GM19438 (cell line): Measurements from ENCODE around the gene SHB.

Source experiments
- ATAC-seq: cut with Tn5 transposase; IDR thresholded peaks from one replicate; pipeline ENCODE4 v1.9.1; 2021; ENCODE audit warnings: low read depth; ENCODE audit not compliant: unreplicated experiment

SHB gene

GRCh38 chr9:37974506-37975173 is 94.4 kb downstream of the SHB start:
- no peak for ATAC-seq

DNA sequence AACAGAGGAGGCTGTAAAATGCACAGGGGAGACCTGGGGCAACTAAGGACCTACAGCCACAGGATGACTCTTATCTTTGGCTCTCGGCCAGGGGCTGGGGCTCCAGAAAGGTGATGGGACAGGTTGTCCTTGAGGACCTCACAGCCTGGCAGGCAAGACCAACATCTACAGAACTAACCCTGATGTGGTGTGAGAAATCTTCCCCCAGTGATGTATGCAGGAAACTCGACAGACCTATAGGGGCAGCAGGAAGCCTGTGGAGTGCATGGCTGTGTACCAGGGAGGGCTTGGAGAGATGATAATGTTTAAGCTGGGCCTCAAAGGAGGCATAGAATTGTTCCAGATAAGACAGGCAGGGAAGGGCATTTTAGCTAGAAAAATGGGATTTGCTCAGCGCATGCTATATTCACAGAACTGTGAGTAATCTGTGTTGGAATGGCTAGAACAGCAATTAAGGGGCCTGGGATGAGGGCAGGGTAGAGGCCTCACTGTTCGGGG is 96.6 kb downstream of the SHB start:
- no peak for ATAC-seq

DNA sequence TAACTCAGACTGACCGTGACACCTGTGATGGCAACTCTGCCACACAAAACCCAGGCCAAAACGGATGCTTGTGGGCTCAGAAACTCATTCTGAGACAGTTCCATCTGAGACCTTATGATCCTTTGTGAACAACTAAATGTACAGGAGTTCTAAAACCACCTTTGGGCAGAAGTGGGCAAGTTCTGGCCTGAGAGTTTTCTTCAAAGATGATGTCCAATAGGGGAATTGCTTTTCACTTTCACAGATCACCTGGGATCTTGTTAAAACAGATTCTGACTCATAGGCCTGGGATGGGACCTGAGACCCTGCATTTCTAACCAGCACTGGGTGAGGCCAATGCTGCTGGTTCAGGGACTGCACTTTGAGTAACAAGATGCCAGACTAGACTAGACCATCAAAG is 97.3 kb downstream of the SHB start:
- ATAC-seq = no peak

DNA sequence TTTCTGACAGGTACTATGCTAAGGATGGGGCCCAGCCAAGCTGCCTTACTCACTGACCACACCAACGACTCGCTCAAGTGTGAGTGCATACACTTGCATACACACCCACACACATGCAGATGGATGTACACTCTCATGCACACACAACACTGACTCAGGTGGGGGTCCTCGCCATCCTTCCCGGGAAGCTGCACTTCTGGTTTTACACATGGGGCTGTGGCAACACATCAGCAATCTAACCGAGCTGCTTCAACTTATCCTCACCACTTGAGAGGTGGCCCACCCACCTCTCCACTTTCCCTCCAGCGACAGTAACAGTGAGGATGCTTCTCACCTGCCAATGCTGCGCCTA is 97.9 kb downstream of the SHB start:
- ATAC-seq = no peak

GRCh38 chr9:37970301-37971107 is 98.5 kb downstream of the SHB start:
- ATAC-seq = no peak

DNA sequence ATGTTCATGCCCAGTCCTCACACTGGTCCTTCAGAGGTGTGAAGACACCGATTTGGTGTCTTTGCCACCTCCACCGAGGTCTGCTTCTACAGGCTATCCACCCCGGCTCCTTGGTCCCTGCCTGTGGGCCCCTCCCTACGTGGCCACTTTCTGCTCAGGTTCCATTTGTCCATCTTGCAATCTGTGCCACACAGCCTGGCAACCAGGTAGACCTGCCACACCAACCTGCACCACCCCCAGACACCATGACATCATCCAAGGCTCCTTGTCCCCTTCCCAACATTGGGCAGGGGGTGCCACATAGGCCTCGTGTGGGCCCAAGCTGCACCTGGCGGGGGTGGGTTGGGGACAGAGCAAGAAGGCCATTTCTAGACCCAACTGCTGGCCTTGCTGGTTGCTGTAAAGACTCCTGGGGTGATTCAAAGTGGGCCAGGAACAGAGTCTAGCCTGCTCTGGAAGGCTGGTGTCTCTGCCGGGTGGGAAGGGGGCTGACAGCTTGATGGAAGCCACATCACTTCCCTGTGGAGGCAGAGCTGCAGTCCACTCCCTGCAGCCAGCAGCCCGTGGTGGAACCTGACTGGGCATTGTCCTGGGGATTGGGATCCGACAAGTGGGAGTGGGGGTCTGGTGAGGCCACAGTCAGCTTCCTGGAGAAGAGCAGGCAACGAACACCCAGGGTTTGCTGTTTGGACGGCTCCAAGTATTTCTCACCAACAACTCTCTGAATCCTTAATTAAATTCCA is 99.3 kb downstream of the SHB start:
- no peak for ATAC-seq

DNA sequence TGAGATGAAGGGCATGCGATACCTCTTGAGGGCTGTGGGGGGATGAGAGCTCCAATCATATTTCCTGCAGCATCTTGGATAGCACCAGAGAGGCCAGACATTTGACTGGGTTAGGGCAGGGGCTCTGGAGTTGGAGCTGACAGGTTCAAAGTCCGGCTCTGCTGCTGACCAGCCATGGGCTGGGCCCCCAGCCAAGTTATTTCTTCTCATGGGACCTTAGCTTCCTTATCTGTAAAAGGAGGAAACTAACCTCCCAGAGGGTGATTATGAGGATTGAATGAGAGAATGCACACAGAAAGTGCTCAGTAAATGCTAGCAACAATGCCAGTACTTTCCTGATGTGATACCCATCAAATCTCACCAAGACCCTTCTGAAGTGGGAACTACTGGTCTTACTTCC is 99.9 kb downstream of the SHB start:
- ATAC-seq = no peak

DNA sequence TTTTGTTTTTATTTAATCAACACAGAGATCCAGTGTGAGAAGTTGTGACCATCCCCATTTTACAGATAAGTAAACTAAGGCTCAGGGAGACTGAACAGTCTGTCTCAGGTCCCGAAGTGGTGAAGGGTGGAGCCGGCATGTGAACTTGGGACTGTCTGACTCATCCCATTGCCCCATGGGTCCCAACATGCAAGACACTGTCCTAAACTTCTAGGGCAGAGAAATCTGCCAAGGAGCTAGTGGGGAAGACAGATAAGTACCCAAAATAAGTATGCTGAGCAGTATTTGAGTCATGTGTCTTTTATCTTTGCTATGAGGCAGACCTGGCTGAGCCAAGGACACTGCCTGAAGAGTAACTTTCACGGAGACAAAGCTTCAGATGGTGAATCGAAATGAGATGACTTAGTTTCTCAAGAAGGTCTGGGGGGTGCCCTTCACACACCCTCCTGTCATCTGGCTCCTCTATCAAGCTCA is 100.8 kb downstream of the SHB start:
- ATAC-seq = no peak

- no peak for ATAC-seq
These were observed 101.3 kb downstream of the SHB start for GRCh38 chr9:37967761-37968080.

GRCh38 chr9:37967014-37967760 is 101.8 kb downstream of the SHB start:
- ATAC-seq = no peak

DNA sequence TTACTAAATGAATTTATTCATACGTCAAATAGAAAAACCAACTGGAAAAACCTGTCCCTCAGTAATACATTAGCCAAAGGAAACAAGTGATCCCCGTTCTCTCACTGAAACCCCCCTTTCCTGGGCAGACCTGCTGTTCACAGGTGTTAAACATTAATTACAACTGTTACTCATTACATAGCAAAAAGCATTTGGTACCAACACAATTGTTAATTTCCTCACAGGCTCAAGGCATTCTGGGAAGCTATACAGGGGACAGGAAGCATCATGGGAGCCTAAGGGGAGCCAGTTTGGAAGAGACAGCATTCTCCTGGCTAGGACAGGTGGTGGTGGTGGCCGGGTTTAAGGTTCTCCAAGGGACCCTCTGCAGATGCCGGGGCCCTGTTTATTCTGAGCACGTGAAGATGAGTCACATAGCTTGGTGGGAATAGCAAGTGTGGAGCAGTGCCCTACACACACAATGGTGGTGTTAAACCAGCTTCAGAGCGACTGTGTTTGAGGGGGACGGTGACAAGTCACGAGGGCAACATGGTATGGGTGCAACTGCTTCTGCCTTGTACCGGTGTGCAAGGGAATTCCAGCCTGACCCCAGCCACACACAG is 102.5 kb downstream of the SHB start:
- ATAC-seq = no peak

DNA sequence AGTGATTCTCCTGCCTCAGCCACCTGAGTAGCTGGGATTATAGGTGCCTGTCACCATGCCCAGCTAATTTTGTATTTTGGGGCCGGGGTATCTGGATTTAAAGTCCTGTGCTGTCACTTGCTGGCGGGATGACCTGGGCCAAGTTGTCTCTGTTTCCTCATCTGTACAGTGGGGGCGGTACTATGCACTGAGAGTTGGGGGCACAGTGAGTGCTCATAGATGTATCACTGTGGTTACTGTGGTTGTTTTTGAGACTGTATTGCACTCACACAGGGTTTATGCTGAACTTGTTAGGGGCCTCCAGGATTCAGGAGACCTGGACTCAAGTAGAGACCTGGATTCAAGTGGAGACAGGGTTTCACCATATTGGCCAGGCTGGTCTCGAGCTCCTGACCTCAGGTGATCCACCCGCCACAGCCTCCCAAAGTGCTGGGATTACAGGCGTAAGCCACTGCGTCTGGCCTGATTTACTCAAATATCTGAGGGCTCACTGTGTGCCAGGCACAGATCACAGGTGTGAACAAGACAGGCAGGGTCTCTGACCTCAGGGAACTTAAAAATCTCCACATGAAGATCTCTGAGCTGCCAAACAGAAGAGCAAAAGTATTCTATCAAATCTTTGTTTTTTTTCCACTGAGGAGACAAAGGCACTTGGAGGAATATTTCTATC is 103.2 kb downstream of the SHB start:
- peak; percentile 71 for ATAC-seq

- ATAC-seq = no peak
These were observed 103.9 kb downstream of the SHB start for GRCh38 chr9:37965116-37965515.

DNA sequence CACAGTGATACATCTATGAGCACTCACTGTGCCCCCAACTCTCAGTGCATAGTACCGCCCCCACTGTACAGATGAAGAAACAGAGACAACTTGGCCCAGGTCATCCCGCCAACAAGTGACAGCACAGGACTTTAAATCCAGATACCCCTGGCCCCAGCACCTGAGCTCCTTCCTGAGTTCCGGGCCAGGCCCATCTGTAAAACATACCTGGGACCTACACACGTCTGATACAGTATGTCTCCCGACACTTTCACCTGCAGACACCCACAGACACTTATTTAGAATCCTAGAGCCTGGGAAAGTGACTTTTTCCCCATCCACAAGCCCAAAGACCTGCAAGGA is 104.3 kb downstream of the SHB start:
- no peak for ATAC-seq

- no peak for ATAC-seq
These were observed 104.9 kb downstream of the SHB start for GRCh38 chr9:37963936-37964739.

- no peak for ATAC-seq
These were observed 107.7 kb downstream of the SHB start for GRCh38 chr9:37961351-37961750.

DNA sequence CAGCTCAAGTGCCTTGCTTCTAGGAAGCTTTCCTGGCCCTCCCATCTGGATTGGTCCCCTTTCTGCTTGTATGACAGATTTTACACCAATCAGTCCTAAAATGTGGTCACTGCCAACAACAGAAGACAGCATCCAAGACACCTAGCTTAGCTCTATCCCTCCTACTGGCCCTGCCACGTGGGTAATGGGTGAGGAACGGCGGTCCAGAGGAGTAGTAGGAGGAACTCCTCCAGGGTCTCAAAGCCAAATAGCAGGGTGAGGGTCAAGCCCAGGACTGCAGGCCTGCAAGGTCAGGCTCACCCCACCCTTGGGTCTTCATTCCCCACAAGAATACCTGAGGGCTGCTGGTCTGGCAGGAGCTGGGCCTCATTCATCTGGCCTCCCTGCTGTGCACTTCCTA is 108.4 kb downstream of the SHB start:
- ATAC-seq = no peak

DNA sequence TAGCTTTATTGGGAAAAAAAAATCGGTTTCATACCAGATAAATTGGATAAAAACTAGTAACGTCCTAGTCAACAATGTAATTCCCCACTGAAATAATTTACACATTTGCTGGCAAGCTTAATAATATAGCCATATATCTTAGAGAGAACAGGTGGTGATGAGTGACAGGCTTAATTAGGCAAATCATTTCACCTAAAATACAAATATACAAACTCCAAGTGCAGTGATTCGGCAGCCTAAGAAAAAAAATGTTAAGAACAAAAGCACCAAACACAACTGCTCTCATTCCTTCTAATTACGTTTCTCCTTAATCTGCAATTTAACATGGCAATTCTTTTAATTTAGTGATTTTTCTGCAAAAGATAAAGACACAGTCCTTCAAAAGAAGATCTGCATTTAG is 109.1 kb downstream of the SHB start:
- ATAC-seq = no peak

DNA sequence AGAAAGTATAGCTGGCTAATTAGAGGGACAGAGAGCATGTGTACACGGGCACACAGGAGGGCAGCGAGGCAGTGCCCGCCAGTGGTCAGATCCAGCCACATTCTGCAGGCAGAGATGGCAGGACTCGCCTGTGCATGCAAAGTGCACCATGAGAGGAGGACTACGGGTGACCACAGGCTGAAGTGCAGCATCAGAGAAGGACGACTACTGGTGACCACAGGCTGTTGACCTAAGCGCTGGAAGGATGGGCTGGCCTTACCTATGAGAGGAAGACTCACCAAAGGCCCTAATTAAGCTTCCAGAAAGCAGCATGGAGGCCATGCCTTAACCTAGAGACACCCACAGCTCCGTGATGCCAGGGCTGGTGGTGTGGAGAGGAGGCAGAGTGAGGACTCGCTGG is 110.9 kb downstream of the SHB start:
- ATAC-seq = no peak
